Sigmoid colon (tissue), 4 donors: ENCODE data around the gene ALG12.

Source experiments
- CTCF ChIP-seq, 4 experiments: fragments of 450-650 bp in 3 of 4; fragments of 200-600 bp in 1 of 4; IDR thresholded peaks; one replicate each; pipeline ENCODE4 v1.5.1; 2016 to 2019; ENCODE audit warnings: antibody characterized with exemption in 4 of 4, mild to moderate bottlenecking in 3 of 4, moderate library complexity in 2 of 4
- EP300 ChIP-seq, 4 donors: sonication (generic); formaldehyde crosslinking; IDR thresholded peaks; one replicate each; pipeline ENCODE4 v1.6.1; 2017; ENCODE audit warnings: antibody characterized with exemption in 4 of 4
- POLR2A ChIP-seq, 2 donors: fragments of 450-650 bp; IDR thresholded peaks; one replicate each; pipeline ENCODE4 v1.6.1; 2016; ENCODE audit warnings: antibody characterized with exemption in 2 of 2, mild to moderate bottlenecking in 2 of 2, moderate library complexity in 2 of 2
- POLR2AphosphoS5 ChIP-seq, 4 donors: sonication (generic); formaldehyde crosslinking; IDR thresholded peaks; one replicate each; pipeline ENCODE4 v1.6.1; 2017; ENCODE audit warnings: antibody characterized with exemption in 4 of 4

GRCh38 chr22:49909476-49910205 lies 8.6 kb downstream of the ALG12 start:
- TF ChIP-seq POLR2A (IDR thresholded peaks at IDR 0.05): no peak
- no peak for TF ChIP-seq POLR2AphosphoS5 (IDR thresholded peaks at IDR 0.05)
- no peak for TF ChIP-seq CTCF (IDR thresholded peaks at IDR 0.05)
- no peak for TF ChIP-seq EP300 (IDR thresholded peaks at IDR 0.05)
